Measurements from ENCODE around the gene RERE. TPM values are rescaled to one million over a fixed set of nuclear protein-coding genes. Genes with fewer than 3 reads are reported as not detected.

RERE gene
- total RNA-seq, 1 experiment from 2014 or later: 217 TPM

DNA sequence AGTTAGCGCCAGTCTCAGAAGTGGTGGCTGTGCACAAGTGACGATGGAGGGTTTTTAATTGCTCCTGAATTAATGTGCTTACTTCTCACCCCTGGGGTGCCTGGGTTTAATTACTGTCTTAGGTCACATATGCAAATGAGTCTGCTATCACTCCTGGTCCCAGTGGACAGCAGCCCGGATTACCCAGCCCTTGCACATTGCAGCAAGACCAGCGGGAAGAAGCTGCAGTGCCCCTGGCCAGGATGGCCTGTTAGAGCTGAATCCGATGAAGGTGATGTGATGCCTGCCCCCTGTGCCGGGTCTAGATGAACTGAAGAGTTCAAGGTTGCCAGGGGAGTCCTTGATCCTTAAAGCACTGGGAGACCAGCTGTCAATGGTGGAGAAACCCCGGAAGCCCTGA, 36.8 kb upstream of the RERE start:
- CTCF ChIA-PET: no interaction called here
- no peak for ATAC-seq
- TF ChIP-seq SIN3A (IDR thresholded peaks at IDR 0.05; ENCODE audit: borderline replicate concordance, insufficient read depth, low read depth, low read length) (no peak), POLR2AphosphoS5 (IDR thresholded peaks at IDR 0.05; ENCODE audit: low read depth, low read length) (no peak), TCF7L2 (IDR thresholded peaks at IDR 0.05; ENCODE audit: low read depth, low read length) (no peak), REST (IDR thresholded peaks at IDR 0.05; ENCODE audit: insufficient read depth in 1 of 2, low read depth in 2 of 2, low read length in 1 of 2) (no peak)
- TF ChIP-seq, protein P1, sequence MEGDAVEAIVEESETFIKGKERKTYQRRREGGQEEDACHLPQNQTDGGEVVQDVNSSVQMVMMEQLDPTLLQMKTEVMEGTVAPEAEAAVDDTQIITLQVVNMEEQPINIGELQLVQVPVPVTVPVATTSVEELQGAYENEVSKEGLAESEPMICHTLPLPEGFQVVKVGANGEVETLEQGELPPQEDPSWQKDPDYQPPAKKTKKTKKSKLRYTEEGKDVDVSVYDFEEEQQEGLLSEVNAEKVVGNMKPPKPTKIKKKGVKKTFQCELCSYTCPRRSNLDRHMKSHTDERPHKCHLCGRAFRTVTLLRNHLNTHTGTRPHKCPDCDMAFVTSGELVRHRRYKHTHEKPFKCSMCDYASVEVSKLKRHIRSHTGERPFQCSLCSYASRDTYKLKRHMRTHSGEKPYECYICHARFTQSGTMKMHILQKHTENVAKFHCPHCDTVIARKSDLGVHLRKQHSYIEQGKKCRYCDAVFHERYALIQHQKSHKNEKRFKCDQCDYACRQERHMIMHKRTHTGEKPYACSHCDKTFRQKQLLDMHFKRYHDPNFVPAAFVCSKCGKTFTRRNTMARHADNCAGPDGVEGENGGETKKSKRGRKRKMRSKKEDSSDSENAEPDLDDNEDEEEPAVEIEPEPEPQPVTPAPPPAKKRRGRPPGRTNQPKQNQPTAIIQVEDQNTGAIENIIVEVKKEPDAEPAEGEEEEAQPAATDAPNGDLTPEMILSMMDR (IDR thresholded peaks at IDR 0.05): no peak

DNA sequence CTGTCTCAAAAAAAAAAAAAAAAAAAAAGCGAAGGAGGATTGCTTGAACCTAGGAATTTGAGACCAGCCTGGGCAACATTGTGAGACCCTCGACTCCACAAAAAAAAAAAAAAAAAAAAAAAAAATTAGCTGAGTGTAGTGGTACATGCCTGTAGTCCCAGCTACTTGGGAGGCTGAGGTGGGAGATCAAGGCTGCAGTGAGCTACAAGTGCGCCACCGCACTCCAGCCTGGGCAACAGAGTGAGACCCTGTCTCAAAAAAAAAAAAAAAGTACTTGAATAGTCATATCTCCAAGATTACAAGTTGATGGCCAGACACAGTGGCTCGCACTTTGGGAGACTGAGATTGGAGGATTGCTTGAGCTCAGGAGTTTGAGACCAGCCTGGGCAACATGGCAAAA, 33.6 kb upstream of the RERE start:
- Histone ChIP-seq H3K9me3 (ENCODE audit: control insufficient read depth, insufficient read depth, low read depth, low read length) (no peaks in the 10 kb centered on the region), H3K36me3 (ENCODE audit: control insufficient read depth, insufficient read depth, low read length) (no peaks in the 10 kb centered on the region), H3K4me1 (ENCODE audit: control insufficient read depth, insufficient read depth, low read length) (peaks cover 17% of the 10 kb centered on the region), H3K4me3 (ENCODE audit: low read depth in 2 of 2, low read length in 2 of 2) (no peak overlapping the region), H3K27ac (ENCODE audit: low read length) (no peak overlapping the region), H3K27me3 (ENCODE audit: control insufficient read depth, insufficient read depth, low read length) (no peaks in the 10 kb centered on the region)
- TF ChIP-seq POLR2AphosphoS5 (IDR thresholded peaks at IDR 0.05; ENCODE audit: low read depth, low read length) (no peak), TCF7L2 (IDR thresholded peaks at IDR 0.05; ENCODE audit: low read depth, low read length) (no peak), SIN3A (IDR thresholded peaks at IDR 0.05; ENCODE audit: borderline replicate concordance, insufficient read depth, low read depth, low read length) (no peak), REST (IDR thresholded peaks at IDR 0.05; ENCODE audit: insufficient read depth in 1 of 2, low read depth in 2 of 2, low read length in 1 of 2) (no peak)
- TF ChIP-seq, protein P1 (IDR thresholded peaks at IDR 0.05): no peak
- DNase-seq (ENCODE audit: low read depth, low spot score): no peak
- ATAC-seq: no peak
- POLR2A ChIA-PET: interaction anchor here (0.6 kb wide), 2 partner anchors 17 to 111 kb away, joined by 3 to 4 read pairs; no protein-coding TSS in a partner anchor
- intact Hi-C loops (cut with micrococcal nuclease; ENCODE audit: unreplicated experiment): no loop called here
- in situ Hi-C loops (cut with HindIII; ENCODE audit: low pct_unique_long_range_greater_than_20kb, low sequenced_read_pairs): no loop called here
- CTCF ChIA-PET: interaction anchor here (0.7 kb wide), 2 partner anchors 27 to 180 kb away, joined by 5 to 16 read pairs; partner anchors contain the start of gene ENO1
- BruUV-seq (replicated peaks): no TSS peak

More for the DNA sequence above, 36.8 kb upstream of the RERE start:
- in situ Hi-C loops (cut with HindIII; ENCODE audit: low pct_unique_long_range_greater_than_20kb, low sequenced_read_pairs) (no loop called here), intact Hi-C loops (cut with micrococcal nuclease; ENCODE audit: unreplicated experiment) (no loop called here)
- H3K27me3 ChIP-seq (ENCODE audit: control insufficient read depth, insufficient read depth, low read length): no peaks in the 10 kb centered on the region
- no peak overlapping the region for H3K4me3 ChIP-seq (ENCODE audit: low read depth in 2 of 2, low read length in 2 of 2)
- H3K4me1 ChIP-seq (ENCODE audit: control insufficient read depth, insufficient read depth, low read length): peaks cover 24% of the 10 kb centered on the region
- DNase-seq (ENCODE audit: low read depth, low spot score): no peak
- 0 out of 2 replicates have a peak overlapping the region, but pooled peaks have one; percentile 7 for H3K27ac ChIP-seq (ENCODE audit: low read length)
- POLR2A ChIA-PET: no interaction called here
- H3K9me3 ChIP-seq (ENCODE audit: control insufficient read depth, insufficient read depth, low read depth, low read length): no peaks in the 10 kb centered on the region
- BruUV-seq (replicated peaks): no TSS peak
- no peaks in the 10 kb centered on the region for H3K36me3 ChIP-seq (ENCODE audit: control insufficient read depth, insufficient read depth, low read length)

Data from Panc1 (cell line).